ENCODE measurements around the gene FCMR.

FCMR gene

DNA sequence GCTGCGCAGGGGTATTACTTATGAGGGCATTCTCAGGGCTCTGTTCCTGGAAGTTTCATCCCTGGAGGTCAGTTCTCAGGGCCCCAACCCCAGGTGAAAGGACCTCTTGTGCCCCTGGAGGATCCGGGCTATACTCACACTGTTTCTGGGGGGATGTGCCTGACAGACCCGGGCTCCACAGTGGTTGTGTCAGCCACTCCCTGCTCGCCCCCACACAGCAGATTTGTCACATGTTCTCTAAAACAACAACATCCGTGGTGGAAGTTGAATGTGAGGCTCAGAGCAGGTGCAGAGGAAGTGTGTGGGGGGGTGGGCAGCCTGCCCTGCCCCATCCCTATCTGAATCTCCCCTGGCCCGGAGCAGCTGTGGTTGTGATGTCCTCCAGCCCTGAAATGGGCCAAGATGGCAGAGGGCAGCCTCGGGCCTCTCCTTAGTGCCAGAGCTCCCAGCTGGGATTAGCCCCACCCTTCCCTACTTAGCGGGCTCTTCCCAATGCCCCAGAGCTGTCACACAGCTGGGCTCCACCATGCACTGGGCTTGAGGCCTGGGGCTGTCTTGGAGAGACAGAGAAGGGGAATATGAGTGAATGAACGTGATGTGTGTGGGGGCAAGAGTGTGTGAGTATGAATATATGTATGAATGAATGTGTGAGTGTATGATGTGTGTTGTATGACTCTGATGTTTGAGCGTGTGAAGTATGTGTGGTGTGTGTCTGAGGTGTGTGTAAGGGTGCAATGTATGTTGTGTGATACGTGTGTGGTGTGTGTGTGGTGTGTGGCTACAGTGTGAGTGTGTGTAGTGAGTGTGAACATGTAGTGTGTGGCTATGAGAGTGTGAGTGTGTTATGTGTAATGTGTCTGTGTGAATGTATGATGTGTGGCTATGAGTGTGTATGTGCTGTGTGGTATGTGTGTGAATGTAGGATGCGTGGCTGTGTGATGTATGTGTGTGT lies 1.5 kb upstream of the FCMR start:
- peak in 1 of 2 donors; percentile 64 for DNase-seq (ENCODE audit: low read depth in 2 of 2)

- DNase-seq (ENCODE audit: low read depth in 2 of 2), result no peak
Observed at GRCh38 chr1:206922524-206922923, 783 bp upstream of the FCMR start.

- no peak for DNase-seq (ENCODE audit: low read depth in 2 of 2)
Observed at GRCh38 chr1:206918076-206918475, 3.7 kb downstream of the FCMR start.

GRCh38 chr1:206916000-206916709 lies 5.6 kb downstream of the FCMR start:
- DNase-seq (ENCODE audit: low read depth in 2 of 2), result no peak

GRCh38 chr1:206915030-206915735 lies 6.6 kb downstream of the FCMR start:
- no peak for DNase-seq (ENCODE audit: low read depth in 2 of 2)

- DNase-seq (ENCODE audit: low read depth in 2 of 2), result no peak
Observed at GRCh38 chr1:206913766-206914537, 7.8 kb downstream of the FCMR start.

DNA sequence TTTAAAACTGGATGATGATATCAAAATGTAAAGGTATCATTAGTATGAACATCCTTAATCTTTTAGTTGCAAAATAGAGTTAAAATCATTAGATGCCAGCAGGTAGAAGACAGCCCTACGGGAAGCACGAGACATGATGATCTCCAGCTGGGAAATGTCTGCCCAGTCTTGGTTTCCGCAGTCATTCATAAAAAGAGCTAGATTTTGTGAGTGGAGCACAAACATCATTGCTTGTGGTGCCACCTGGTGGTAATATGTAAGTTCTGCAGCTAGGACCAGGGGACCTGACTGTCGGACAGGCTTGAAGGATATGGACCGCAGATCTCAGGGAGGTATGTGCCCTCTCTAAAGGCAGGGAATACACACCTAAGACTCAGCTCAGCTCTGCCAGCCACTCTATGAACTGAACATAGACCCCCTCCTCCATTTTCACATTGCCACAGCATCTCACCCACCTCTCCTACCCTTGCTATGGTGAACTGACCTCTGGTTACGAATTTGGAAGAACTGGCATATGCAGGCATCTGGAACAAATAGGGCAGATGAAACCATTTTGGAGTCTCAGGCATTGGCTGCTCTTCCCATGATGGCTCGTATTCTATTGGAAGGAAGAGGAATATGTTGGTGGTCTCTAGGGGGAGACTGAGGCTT lies 9.2 kb downstream of the FCMR start:
- no peak for DNase-seq (ENCODE audit: low read depth in 2 of 2)

DNA sequence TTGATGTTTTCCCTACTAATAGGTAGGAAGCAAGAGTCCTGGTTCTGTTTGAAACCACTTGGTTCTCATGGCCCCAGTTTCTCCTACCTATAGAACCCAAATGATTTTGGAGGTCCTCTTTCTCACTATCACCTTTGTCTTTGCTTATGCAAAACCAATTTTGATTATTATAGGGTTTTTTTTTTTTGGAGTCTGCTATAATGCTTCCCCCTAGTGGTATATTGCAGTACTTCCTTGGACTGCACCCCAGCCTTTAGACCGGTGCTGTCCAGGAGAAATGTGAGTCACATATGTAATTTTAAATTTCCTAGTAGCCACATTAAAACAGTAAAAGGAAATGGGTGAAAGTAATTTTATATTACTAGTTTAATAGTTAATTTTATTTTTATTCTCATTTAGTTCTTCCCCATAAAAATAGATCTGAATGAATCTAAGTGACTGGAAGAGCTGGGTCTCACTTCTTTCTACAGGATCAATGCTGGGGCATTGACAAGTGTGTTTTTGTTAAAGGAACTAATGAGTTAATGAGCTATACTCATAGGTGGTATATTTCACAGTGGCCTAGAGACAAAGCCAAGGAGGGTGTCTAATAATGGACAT lies 10.6 kb downstream of the FCMR start:
- no peak for DNase-seq (ENCODE audit: low read depth in 2 of 2)

- DNase-seq (ENCODE audit: low read depth in 2 of 2), result no peak
Observed at GRCh38 chr1:206909883-206910318, 11.8 kb downstream of the FCMR start.

DNA sequence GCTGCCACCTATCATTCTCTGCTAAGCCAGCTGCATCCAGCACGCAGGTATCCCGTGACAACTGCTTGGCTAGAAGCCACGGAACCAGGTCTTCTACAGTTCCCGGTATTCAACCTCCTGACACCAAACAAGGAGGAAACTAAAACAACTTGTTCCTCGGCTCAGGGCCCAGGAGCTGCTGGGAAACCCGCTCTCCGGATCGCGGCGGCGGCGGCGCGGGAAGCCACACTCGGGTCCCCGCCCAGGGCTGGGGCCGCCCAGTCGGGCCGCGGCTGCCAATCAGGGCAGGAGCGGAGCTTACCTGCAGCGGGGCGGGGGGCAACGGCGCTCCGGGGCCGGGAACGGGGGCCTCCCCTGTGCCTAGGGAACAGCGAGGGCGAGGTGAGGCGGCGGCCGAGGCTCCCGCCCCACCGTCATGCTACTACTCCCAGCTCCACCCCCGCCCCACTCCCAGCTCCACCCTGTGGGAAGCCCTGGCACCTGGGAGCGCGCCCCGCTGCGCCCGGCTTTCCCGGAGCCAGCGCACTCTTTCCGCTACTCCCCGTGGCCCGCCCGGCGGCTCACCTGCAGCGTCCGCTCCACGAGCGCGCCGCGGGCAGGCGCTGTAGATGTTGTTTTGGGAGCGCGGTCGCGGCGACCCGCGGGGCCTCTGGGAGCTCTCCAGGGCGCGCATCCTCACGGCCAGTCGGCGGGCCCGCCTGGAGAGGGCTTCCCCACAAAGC lies 12.4 kb downstream of the FCMR start:
- no peak for DNase-seq (ENCODE audit: low read depth in 2 of 2)

DNA sequence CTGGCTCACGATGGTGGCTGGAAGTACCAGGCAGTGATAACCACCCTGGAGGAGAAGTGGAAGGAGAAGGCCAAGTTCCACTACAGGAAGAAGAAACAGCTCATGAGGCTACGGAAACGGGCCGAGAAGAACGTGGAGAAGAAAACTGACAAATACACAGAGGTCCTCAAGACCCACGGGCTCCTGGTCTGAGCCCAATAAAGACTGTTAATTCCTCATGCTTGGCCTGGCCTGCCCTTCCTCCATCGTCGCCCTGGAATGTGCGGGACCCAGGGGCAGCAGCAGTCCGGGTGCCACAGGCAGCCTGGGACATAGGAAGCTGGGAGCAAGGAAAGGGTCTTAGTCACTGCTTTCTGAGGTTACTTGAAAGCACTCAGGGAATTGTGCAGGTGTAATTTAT lies 13.7 kb downstream of the FCMR start:
- DNase-seq (ENCODE audit: low read depth in 2 of 2), result no peak

- DNase-seq (ENCODE audit: low read depth in 2 of 2), result no peak
Observed at GRCh38 chr1:206907304-206907991, 14.3 kb downstream of the FCMR start.

DNA sequence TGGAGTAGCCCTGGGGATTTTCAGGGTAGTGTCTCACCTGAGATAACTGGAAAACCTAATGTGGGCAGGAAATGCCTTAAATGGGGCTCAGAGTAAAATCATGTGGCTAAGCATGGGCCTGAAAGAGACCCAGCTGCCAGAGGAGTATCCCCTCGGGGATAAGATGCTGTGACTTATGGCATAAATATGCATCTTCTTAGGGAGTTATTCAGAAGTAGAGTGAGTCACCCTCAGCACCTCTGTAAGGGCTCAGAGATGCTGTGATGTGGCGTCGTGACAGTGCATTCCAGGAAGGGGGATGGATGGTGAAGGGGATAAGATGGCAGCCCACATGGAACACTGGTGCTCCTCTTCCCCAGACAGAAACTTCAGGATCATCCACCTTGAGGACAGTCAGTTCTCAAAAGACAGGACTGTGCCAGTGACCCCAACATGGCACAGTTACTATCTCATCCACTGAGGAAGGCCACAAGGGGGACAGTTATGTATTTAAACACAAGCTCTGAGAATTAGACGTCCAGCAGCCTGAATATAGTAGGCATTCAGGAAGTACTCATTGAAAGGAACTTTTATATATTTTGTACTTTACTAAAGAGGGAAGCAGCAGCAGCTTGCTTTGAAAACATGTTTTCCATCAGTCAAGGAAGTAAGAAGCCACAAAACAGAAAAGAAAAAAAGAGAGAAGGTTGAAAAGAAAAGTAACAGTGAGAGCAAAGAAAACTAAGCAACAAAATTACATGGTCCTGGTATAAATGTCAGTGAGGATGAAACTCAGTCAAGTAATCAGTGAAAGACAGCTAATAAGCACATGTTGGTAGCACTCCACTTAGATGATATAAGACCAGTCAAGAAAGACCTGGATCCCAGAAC lies 16.2 kb downstream of the FCMR start:
- DNase-seq (ENCODE audit: low read depth in 2 of 2), result peak in 1 of 2 donors; percentile 24

DNA sequence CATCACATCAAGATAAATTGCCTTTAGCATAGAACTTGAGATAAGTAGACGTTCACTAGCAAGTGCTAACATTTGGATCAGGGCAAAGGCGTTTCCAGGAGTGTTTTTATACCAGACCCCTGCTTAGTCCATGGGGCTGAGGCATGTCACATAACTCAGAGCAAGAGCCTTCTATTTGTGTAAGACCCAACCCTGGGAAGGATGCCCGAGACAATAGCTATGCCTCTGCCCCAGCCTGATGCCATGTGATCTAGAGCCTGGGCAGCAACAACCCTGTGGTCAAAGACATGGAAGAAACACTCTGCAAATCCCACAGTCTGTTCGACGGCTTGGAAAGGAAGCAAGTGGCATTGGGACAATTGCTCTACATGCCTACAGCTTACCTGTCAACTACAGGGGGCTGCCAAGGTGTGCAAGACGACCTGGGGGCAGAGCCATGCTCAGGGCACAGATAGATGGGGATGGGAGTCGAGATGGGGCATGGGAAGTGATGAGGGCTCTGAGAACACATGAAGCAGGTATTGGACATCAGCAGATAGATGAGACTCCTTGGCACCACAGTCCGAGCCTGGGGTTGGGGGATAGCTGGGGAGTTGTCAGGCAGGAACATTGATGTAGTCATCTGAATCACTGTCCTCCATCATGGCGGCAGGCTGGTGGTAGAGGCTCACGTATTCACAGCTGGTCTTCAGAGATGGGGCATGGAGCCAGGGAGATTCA lies 17.2 kb downstream of the FCMR start:
- no peak for DNase-seq (ENCODE audit: low read depth in 2 of 2)

DNA sequence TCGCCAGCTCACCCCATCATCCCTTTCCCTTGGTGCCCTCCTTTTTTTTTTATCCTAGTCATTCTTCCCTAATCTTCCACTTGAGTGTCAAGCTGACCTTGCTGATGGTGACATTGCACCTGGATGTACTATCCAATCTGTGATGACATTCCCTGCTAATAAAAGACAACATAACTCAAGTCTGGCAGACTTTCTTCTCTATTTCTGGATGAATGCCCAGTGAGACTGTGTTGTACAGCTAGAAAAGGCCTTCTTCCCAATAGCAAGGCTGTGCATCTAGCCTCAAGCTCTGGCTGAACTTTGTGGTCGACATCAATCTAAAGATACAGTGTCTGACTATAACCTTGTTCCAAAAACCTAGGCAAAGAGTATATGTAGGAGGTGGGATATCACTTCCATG lies 18.1 kb downstream of the FCMR start:
- DNase-seq (ENCODE audit: low read depth in 2 of 2), result no peak

GRCh38 chr1:206902702-206903101 lies 19.0 kb downstream of the FCMR start:
- no peak for DNase-seq (ENCODE audit: low read depth in 2 of 2)

GRCh38 chr1:206901944-206902343 lies 19.8 kb downstream of the FCMR start:
- no peak for DNase-seq (ENCODE audit: low read depth in 2 of 2)

GRCh38 chr1:206900149-206900548 lies 21.6 kb downstream of the FCMR start:
- no peak for DNase-seq (ENCODE audit: low read depth in 2 of 2)

Data from stimulated activated CD8-positive, alpha-beta memory T cell treated with anti-CD3 and anti-CD28 coated beads, Interleukin-15, amount 100 ng/mL, for 48 hours (primary cell).